MV-4-11 (cell line): Measurements from ENCODE around the gene TBC1D9.
"Not testable (repeated sequence)": the region's sequence is repeated elsewhere in the genome, so short reads cannot be mapped to it uniquely, and the experiment has no call there.

Experiments
- DNase-seq: peaks from one replicate; lab custom pipeline; 2025; lab: John Stamatoyannopoulos, UW

The TBC1D9 gene

DNA sequence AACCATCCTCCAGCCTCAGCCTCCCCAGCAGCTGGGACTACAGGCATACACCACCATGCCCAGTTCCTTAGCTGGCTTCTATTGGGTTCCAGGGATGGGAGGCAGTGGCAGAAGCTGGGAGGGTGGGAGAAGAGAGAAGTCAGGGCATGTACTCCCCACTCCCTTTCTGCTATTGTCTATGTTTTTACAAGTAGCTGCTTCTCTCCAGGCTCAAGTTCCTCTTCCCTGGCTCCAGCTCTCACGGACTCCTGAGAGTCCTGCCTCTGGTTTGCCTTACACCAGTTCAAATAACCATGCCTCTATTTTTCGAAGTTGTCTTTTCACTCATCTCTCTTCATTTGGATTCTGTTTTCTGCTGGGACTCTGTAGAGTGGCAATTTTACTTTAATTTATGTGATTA, 2.9 kb downstream of the TBC1D9 start:
- no peak for DNase-seq

DNA sequence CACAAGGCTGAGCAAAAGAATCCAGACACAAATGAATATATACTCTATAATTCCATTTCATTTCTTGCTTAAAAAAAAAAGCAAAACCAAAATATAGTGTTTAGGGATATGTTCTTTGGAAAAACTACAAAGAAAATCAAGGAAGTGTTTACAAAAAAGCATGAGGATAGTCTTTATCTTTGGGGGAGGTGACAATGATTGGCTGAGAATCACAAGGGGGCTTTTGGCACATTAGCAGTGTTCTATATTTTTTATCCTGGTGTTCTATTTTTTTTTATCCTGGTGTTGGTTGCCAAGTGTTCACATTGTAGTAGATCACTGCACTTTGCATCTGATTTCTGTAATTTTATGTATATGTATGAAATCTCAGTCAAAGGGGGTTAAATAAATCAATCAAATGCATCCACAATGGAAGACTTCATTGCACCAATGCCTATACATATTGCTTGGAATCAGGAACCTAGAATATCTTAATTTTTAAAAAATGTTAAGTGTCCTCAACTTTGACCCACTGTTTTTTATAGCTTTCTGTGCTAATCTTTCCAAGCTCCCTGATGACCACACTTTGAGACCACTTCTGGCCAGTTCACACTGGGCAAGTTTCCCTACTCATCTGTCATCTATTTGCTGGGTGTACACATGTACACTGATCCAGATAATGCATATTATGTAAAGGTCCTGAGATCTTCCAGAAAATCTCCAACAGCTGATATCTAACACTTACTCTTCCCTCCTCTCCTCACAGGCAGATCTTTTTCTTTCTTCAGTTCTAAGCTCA, 3.7 kb downstream of the TBC1D9 start:
- DNase-seq = no peak

DNA sequence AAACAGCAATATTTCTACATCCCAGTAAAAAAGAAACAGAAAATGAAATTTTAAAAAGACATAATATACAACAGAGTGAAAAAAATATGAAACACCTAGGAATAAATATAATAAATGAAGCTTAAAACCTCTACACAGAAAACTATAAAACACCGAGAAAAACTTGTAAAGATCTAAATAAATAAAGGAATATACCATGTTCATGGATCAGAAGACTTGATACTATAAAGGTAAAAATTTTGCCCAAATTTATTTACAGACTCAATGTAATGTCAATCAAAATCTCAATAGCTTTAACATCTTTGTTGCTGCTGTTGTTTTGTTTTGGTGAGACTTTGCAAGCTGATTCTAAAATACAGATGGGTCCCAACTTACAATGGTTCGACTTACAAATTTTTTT, 5.7 kb downstream of the TBC1D9 start:
- DNase-seq = no peak

DNA sequence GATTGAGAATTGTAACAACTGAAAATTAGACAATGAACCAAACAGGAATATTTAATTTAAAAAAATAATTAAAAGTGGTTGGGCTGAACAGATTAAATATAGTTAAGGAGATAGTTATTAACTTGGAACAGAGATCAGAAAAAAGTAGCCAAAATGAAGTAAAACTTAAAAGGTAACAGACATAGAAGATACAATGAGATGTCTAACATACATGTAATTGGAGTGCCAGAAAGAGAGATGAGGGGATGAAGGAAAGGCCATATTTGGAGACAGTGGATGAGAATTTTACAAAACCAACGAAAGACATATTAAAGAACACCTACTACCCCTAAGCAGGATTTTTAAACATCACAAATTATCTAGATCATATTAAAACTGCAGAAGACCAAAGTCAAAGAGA, 8.0 kb downstream of the TBC1D9 start:
- no peak for DNase-seq

DNA sequence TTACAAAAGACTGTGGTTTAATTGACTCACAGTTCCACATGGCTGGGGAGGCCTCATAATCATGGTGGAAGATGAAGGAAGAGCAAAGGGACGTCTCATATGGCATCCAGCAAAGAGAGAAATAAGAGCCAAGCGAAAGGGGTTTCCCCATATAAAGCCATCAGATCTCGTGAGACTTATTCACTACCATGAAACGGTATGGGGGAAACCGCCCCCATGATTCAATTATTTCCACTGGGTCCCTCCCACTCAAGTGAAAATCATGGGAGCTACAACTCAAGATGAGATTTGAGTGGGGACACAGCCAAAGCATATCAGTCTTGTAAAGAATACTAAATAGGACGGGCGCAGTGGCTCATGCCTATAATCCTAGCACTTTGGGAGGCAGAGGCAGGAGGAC, 9.6 kb downstream of the TBC1D9 start:
- not testable (repeated sequence) for DNase-seq

DNA sequence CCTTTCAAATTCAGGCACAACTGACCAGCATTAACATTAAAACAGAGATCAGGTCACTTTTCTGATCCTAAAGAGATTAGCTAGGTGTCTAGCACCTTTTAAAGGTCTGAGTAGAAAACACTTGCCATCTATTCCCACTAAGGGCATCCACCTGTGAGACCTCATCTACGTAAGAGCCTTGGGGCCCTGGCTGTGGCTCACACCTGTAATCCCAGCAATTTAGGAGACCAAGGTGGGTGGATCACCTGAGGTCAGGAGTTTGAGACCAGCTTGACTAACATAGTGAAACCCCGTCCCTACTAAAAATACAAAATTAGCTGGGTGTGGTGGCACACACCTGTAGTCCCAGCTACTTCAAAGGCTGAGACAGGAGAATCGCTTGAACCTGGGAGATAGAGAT, 11.8 kb downstream of the TBC1D9 start:
- DNase-seq = no peak

DNA sequence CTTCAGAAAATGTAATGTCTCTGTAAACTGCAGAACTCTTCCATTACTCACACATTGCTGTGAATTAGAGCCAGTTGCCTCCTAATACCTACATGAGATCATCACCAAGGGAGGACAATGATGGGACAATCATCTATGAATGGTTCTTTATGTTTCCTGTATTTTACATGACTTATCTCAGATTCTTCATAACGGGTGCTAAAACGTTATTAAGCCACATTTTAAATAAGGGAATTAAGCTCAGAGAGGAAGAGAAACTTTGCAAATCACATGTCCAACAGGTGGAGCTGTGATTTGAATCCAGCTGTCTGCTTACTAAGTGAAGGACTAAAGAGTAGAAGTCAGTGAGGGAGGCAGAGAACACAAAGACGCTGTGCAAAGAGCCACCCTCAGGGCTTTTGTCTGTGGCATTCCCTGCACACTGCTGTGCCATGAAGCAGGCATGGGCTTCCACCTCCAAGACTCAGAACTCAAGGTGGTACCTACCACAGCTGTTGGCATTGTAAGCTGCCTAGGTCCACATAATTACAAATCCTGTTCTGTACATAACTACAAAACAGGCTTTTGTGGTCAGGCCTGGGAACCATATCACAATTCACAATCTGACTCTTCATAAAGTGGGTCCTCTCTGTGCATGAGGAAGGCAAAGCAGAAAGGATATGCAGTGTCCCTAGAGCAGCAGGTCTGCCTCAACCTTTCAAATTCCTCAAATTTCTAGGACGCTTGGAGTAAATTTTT, 12.8 kb downstream of the TBC1D9 start:
- DNase-seq = no peak

DNA sequence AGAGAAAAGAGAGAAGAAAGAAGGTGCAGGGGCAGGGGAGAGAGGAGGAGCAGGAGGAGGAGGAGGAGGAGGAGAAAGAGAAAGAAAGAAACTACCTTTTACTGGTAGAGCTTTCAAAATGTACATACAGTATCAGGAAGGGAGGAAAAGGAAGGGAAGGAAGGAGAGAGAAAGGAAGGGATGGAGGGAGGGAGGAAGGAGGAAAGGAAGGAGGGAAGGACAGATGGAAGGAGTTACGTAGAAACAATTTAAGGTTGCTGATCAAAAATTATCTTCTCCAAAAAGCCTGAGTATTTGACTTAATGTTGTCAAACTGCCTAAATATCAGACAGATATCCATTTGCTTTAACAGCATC, 13.4 kb downstream of the TBC1D9 start:
- no peak for DNase-seq

DNA sequence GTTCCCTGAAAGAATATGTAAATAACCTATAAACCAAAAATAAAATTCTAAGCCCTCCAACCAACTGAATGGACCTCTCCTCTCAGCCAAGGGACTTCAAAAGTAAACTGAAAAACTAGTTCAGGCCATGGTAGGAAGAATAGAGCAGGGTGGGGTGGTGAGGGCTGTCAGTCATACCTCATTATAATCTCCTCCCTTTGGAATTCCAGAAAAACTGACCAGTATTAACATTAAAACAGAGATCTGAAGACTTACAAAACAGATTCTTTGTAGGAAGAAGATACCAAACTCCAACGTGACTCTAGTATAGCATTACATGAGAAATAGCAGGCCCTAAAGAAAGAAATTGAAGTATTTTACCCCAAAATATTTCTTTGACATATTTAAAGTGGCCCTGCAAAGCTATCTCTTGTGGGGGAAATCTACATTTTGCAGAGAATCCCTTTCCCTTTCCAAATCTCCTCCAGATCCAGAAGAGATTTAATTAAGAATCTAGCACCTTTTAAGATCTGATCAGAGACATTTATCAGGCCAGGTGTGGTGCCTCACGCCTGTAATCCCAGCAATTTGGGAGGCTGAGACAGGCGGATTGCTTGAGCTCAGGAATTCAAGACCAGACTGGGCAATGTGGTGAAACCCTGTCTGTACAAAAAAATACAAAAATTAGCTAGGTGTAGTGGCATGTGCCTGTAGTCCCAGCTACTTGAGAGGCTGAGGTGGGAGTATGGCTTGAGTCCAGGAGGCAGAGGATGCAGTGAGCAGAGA, 15.1 kb downstream of the TBC1D9 start:
- no peak for DNase-seq

DNA sequence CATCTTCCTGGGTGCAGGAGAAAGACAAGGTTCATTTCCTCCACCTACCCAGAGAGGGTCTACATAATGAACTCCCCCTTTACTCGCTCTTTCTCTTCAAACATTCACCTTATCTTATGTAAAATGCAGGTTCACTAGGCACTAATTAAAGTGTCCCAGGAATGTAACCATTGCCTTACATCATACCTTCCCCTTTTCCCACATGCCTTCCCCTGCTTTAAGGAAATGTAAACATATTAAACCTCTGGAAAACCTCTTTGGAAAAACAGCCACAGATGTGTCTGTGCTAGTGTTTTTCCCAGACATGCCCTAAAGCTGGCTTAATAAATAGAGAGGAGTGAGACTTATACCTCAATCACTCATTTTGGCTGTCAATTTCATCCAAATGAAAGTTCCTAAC, 15.8 kb downstream of the TBC1D9 start:
- DNase-seq = no peak

DNA sequence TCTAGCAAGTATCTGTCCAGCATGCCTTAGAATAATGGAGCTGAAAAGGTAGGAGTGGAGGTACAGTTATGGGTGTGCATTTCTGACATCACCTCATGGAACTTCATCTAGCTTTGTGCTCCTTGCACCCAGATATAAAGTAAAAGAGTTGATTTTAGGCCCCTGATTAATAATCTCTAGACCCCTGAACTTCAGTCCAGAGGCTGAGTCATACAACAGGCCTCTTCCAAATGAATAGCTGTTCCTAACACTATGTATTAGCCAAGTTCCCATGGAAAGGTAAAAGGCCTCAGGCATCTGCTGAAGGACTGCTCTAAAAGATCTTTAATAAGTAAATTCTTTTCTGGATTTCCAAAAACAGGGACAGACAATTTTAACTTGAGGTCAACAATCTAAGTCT, 16.2 kb downstream of the TBC1D9 start:
- no peak for DNase-seq

DNA sequence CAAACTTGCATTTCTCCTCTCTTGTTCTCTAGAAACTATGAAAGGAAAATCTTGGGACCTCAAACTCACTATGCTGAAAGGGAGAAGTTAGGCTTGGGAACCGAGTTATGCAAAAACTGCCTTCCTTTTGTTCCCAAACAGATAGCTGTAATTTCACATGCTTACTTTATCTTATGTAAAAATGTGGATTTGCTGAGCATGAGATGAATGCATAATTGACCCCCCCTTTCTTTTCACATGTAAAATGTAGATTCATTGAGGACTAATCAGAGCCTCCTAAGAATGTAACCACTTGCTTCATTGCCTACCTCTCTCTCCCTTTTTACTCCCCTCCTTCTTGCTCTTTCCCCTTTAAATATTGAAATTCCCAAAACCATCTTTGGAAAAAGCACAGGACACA, 18.0 kb downstream of the TBC1D9 start:
- no peak for DNase-seq

DNA sequence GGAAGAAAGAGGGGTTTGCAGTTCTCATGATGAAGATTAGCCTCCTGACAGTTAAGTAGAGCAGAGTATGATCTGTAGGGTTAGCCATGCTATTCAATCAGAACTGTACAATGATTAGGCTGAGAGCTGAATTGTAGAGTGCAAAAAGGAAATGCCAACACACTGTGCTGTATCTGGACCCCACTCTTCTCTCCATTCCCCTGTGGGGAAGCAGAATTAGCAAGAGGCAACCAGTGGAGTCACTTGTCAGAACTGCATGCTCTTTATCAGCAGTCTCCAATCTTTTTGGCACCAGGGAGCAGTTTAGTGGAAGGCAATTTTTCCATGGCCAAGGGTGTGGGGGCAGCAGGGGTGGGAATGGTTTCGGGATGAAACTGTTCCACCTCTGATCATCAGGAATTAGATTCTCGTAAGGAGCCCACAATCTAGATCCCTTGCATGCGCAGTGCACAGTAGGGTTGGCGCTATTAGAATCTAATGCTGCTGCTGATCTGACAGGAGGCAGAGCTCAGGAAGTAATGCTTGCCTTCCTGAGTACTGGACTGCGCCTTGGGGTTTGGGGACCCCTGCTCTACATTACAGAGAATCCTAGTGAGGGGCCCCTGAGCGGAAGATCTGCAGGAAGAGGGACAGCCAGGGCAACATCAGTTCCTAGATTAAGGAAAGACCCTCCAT, 19.4 kb downstream of the TBC1D9 start:
- DNase-seq = no peak

DNA sequence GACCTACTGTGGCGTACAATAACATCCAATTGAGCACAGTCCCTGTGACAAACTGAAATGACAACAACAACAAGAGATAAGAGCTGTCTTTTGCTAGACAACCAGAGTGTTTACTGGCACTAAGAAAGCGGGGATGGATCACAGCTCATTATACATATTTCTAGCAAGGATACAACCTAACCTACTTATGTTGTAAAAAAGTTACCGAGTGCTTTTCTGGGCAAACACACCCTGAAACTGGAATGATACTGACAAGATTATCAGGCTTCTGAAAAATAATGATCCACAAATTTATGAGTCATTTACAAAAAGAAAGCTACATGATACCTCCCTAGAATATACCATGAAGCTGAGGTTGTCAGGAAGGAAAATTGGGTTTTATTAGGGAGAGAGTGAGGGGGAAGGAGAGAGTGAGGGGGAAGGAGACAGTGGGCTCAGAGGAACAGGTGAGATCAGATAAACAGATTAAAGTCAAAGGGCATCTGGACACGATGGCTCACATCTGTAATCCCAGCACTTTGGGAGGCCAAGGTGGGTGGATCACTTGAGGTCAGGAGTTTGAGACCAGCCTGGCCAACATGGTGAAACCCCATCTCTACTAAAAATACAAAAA, 20.3 kb downstream of the TBC1D9 start:
- no peak for DNase-seq

DNA sequence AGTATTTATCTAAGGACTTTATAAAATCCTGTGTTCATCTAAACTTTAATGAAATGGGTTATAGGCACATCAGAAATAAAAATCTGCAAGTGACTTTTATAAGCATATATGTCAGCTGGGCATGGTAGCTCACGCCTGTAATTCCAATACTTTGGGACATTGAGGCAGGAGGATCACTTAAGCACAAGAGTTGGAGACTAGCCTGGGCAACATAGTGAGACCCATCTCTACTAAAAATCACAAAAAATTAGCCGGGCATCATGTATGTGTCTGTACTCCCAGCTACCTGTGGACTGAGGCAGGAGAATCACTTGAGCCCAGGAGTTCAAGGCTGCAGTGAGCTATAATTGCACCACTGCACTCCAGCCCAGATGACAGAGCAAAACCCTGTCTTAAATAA, 20.9 kb downstream of the TBC1D9 start:
- DNase-seq = no peak

DNA sequence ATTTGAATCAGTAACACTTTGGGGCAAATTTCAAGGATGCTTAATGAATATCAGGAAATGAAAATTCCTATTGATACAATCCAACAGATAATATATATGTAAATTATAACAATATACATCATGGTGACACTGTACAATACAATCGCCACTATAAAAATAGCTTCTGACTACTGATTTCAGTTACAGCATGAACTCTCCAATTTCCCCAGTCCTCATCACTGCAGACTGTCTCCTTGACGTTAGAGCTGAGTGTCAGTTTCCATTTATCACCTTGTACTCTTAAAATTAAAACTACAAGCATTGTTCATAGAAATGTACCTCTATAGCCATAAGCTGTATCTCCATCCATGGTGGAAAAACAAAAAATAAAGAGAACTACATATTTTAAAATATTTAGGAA, 23.4 kb downstream of the TBC1D9 start:
- no peak for DNase-seq

DNA sequence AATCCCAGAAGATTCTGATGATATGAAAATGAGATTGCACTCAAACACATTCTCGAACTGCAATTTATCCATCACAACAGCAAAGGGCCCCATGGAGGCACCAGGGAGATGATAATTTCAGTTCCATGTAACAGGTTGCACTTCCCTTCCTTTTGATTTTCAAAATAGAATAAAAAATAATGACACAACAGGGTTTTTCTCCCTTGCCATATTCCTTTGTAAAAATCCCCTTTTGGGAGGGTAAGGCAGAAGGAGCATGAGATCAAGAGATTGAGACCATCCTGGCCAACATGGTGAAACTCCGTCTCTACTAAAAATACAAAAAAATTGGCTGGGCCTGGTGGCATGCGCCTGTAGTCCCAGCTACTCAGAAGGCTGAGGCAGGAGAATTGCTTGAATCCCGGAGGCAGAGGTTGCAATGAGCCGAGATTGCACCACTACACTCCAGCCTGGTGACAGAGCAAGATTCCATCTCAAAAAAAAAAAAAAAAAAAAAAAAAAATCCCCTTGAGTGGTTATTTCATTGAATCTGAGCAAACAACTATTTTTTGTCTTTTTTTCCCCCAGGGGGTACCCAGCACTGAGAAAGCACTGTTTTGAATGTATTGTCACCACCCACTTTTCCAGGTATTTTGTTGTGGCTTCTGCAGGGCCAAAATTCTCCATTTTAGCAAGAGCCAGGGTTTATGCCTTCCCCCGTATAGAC, 26.7 kb downstream of the TBC1D9 start:
- no peak for DNase-seq

DNA sequence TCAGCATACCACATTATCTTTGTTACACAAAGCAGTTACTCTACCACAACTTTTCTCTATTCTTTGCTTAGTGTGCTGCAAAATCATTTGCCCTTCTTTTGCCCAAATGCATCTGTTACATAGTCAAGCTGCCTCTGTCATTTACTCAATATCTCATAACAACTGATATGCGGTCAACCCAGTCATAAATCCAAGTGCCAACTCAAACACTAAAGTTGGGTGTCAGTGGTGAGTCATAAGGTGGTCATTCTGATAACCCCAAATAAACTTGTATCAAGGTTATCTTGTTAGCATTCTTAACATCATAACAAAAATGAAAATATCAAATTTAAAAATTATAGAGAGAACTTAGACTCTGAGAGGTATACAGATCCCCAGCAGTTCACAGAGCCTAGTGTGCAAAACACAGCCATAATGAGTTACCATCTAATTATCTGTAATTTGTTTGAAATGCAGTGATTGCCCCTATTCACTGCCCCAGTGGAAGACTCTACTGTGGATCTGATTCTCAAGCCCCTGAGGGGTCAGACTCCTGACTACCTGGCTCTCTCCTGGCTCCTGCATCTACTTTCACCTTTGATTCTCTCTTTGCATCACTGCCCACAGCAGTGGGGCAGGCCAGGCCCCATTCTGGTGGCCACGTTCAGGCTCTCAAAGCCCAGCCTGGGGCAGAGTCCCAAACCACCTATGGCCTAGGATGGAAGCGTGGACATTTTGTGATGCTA, 29.2 kb downstream of the TBC1D9 start:
- peak; percentile 5 for DNase-seq

DNA sequence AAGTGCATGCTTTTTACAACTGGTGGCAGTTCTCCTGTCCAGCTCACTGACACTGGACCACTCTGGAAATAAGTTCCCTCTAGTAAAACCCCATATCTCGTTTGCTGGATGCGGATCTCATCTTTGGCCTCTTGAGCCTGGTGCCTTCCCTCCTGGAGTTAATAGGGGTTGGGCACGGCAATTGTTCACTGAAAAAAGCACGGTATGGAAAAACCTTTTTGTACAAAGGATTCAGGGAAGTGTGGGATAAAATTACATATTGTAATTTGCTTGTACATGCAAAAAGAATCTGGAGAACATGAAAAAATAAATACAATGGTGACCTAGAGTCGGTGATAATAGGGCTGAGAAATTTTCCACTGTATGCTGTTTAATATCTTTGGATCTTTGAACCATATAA, 30.6 kb downstream of the TBC1D9 start:
- no peak for DNase-seq

DNA sequence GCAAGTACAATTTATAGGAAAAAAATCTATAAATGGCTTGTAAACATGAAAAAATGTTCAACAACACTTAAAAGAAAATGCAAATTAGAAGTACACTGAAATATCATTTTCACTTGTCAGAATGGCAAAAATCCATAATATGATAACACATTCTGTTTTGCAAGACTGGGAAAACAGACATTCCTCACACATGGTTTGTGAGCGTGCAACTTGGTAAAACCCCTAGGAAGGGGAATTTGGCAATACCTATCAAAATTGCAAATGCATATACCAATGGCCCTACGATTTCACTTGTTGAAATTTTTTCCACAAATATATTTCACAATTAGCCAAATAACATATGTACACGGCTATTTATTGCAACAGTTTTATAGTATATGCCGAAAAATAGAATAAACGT, 31.4 kb downstream of the TBC1D9 start:
- no peak for DNase-seq
